ENCODE results near the gene ROBO1.

ROBO1 gene

GRCh38 chr3:78847203-78847602 lies 920.6 kb downstream of the ROBO1 start:
- DNase-seq (ENCODE audit: low read depth in 2 of 2), result no peak

- no peak for DNase-seq (ENCODE audit: low read depth in 2 of 2)
Measured at GRCh38 chr3:78846718-78847117, 921.1 kb downstream of the ROBO1 start.

DNA sequence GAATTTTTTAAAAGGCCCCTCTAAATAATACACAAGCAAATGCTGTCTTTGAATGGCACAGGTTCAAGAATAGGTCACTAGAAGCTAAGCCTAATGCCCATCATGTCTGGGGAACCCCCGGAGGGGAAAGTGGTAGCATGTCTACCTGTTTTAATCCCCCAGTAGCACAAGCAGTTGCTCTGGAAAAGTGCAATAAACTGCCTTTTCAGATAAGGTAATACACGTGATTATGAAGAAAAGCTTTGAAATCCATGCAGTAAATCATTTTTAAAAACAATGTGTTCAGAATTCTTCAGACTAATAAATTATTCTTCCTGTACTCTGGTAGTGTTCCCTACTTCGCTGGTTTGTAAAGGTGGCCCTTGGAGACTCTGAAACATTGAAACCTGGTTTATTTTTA lies 922.2 kb downstream of the ROBO1 start:
- no peak for DNase-seq (ENCODE audit: low read depth in 2 of 2)

GRCh38 chr3:78844307-78844706 lies 923.5 kb downstream of the ROBO1 start:
- DNase-seq (ENCODE audit: low read depth in 2 of 2), result no peak

- DNase-seq (ENCODE audit: low read depth in 2 of 2), result no peak
Measured at GRCh38 chr3:78839693-78840092, 928.1 kb downstream of the ROBO1 start.

GRCh38 chr3:78838362-78838761 lies 929.4 kb downstream of the ROBO1 start:
- no peak for DNase-seq (ENCODE audit: low read depth in 2 of 2)

GRCh38 chr3:78834910-78835309 lies 932.9 kb downstream of the ROBO1 start:
- DNase-seq (ENCODE audit: low read depth in 2 of 2), result no peak

GRCh38 chr3:78832785-78833204 lies 935.0 kb downstream of the ROBO1 start:
- DNase-seq (ENCODE audit: low read depth in 2 of 2), result no peak

DNA sequence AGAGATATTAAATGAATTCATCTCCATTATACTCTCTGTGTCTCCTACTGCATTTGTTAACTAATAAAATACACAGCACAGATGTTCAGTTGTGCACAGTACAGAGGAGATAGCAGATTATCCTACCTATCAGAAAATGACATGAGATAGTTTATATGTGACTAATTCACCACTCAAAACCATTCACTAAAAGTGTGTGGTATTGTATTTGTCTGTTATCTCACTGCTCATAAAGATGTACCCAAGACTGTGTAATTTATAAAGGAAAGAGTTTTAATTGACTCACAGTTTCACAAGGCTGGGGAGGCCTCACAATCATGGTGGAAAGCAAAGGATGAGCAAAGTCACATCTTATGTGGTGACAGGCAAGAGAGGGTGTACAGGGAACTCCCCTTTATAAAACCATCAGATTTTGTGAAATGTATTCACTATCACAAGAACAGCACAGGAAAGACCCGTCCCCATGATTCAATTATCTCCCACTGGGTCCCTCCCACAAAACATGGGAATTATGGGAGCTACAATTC lies 936.3 kb downstream of the ROBO1 start:
- no peak for DNase-seq (ENCODE audit: low read depth in 2 of 2)

GRCh38 chr3:78830470-78830869 lies 937.3 kb downstream of the ROBO1 start:
- no peak for DNase-seq (ENCODE audit: low read depth in 2 of 2)

DNA sequence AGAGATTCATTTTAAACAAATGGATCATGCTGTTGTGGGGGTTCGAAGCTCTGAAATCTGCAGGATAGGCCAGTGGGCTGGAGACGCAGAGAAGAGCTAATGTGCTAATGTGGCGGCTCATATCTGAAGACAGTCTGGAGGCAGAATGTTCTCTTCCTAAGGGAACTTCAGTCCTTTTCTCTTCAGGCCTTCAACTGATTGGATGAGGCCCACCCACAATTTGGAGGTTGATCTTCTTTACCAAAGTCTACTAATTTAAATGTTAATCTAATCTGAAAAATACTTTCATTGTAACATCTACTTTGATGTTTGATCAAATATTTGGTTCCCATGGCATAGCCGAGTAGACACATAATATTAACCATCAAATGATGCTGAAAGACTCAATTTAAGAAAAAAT lies 940.2 kb downstream of the ROBO1 start:
- no peak for DNase-seq (ENCODE audit: low read depth in 2 of 2)

- no peak for DNase-seq (ENCODE audit: low read depth in 2 of 2)
Measured at GRCh38 chr3:78825858-78826215, 942.0 kb downstream of the ROBO1 start.

GRCh38 chr3:78825118-78825857 lies 942.5 kb downstream of the ROBO1 start:
- no peak for DNase-seq (ENCODE audit: low read depth in 2 of 2)

GRCh38 chr3:78823859-78824258 lies 943.9 kb downstream of the ROBO1 start:
- no peak for DNase-seq (ENCODE audit: low read depth in 2 of 2)

- DNase-seq (ENCODE audit: low read depth in 2 of 2), result no peak
Measured at GRCh38 chr3:78823434-78823833, 944.4 kb downstream of the ROBO1 start.

GRCh38 chr3:78822726-78823125 lies 945.1 kb downstream of the ROBO1 start:
- no peak for DNase-seq (ENCODE audit: low read depth in 2 of 2)

DNA sequence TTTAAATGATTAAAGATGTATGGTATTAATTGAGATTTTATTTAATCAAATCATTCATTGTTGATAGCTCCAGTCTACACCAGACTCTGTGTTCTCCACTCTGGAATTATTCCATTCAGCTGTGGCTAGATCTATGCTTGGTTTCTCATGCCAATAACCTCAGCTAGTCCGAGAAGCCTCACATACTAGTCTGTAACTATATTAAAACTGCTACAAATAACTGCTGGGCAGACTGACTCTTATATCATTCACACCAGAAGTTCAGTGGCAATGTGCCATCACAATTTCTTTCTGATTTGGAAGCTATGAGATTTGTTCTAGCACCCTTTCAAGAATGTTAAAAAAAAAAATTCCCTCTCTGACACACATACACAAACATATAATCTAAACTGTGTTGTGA lies 947.3 kb downstream of the ROBO1 start:
- no peak for DNase-seq (ENCODE audit: low read depth in 2 of 2)

DNA sequence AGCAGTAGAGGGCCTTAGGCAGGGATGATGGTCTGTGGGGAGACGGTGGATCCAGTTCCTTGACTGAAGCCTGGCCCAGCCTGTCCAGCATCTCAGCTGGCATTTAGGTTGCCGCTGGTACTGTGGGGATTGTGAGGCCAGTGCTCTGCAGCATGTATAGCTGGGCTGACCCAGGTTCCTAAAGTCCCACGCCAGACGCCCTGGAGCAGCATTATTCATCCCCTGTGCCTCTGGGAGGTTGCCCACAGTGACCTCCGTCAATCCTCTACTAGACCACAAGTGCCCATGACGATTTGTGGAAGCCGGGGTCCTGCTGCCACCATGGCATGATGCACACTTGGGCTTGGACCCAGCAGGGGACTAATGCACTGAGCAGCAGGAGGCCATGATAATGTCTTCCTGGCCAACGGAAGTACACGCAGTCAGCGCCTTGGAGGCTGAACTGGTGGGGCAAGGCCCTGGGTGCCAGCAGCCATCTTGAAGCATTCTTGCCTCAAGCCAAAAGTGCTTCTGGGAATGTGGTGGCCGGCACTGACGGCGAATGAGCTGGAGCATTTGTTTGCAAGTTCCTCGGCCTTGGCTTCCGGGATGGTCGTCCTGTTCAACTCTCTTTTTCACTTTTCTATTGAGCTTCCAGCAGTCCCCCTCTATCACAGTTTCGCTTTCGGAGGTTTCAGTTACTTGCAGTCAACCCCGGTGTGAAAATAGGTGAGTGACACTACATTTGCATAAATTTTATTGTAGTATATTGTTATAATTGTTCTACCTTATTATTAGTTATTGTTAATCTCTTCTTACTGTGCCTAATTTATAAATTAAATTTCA lies 949.4 kb downstream of the ROBO1 start:
- DNase-seq (ENCODE audit: low read depth in 2 of 2), result no peak

GRCh38 chr3:78814893-78815562 lies 952.8 kb downstream of the ROBO1 start:
- no peak for DNase-seq (ENCODE audit: low read depth in 2 of 2)

GRCh38 chr3:78812166-78812565 lies 955.6 kb downstream of the ROBO1 start:
- no peak for DNase-seq (ENCODE audit: low read depth in 2 of 2)

GRCh38 chr3:78809966-78810365 lies 957.8 kb downstream of the ROBO1 start:
- no peak for DNase-seq (ENCODE audit: low read depth in 2 of 2)

DNA sequence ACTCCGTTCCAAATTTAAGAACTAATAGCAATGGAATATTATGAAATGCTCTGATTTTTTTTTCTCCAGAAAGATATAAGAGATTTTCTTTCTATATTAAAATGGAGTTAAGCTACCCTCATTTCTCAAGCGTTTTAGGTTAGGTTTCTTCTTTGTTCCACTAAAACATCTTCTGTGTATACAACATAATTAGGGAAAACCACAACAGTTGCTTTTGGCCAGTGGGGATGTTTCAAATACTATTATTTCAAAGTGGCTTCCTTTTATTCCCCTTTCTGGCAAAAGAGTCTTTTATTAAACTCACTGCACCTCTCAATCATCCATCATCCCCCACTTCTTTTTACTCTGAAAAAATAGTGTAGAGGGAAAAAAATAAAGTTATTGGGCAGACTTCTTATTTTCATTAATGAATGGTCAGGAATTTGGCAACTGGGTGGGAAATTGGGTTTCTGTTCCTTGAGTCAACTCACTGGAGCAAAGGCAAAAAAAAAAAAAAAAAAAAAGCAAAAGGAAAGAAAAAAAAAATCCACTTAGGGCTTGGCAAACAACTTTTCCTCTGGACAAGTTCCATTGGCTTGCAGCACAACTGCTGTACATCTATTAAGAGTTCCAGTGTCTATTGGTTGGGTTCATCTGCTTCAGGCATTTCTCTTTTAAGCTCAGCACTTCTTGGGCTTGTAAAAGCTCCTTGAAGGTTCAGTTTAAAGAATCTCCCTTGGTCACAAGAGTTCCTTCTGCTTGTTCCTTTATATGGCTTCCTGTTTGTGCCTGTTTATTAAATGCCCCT lies 963.4 kb downstream of the ROBO1 start:
- no peak for DNase-seq (ENCODE audit: low read depth in 2 of 2)
